ENCODE results near the gene TGM5. TPM values are rescaled to one million over a fixed set of nuclear protein-coding genes. Genes with fewer than 3 reads are reported as not detected.

Gene TGM5
- total and polyA plus RNA-seq, 7 donors = 0.28 TPM; not detected in 6

DNA sequence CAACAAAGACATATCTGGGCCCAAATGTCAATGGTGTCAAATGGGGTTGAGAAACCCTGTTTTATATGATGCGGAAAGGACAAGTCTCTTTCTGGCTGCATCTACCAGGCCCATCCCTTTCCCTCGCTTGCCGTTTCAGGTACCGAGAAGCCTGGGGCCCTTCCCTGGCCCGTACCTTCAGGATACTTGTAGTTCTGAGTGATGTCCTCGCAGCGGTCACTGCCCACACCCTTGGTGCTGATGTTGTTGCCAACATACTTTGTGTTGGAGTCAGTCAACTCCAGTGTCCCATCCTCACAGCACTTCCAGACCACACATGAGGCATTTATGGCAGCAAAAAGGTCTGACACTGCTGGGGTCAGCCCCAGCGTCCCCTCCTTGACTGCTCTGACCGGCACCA, 59.7 kb downstream of the TGM5 start:
- H3K27me3 ChIP-seq = peaks cover 0 to 31% (median 0%) of the 10 kb centered on the region in 3 donors
- 89 to 92% methylated on average over 9 of the region's 9 CpGs for WGBS, 2 donors
- intact Hi-C loops (cut with DNase I) = no loop called here
- no peak for DNase-seq
- no peak for TF ChIP-seq POLR2A (IDR thresholded peaks at IDR 0.05)
- TF ChIP-seq POLR2AphosphoS5 (IDR thresholded peaks at IDR 0.05) = no peak
- TF ChIP-seq EP300 (IDR thresholded peaks at IDR 0.05) = no peak
- TF ChIP-seq, protein P1, sequence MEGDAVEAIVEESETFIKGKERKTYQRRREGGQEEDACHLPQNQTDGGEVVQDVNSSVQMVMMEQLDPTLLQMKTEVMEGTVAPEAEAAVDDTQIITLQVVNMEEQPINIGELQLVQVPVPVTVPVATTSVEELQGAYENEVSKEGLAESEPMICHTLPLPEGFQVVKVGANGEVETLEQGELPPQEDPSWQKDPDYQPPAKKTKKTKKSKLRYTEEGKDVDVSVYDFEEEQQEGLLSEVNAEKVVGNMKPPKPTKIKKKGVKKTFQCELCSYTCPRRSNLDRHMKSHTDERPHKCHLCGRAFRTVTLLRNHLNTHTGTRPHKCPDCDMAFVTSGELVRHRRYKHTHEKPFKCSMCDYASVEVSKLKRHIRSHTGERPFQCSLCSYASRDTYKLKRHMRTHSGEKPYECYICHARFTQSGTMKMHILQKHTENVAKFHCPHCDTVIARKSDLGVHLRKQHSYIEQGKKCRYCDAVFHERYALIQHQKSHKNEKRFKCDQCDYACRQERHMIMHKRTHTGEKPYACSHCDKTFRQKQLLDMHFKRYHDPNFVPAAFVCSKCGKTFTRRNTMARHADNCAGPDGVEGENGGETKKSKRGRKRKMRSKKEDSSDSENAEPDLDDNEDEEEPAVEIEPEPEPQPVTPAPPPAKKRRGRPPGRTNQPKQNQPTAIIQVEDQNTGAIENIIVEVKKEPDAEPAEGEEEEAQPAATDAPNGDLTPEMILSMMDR (IDR thresholded peaks at IDR 0.05) = no peak
- no peak overlapping the region for H3K27ac ChIP-seq
- no peak overlapping the region for H3K4me3 ChIP-seq
- H3K9me3 ChIP-seq = no peaks in the 10 kb centered on the region
- H3K36me3 ChIP-seq = no peaks in the 10 kb centered on the region
- no peaks in the 10 kb centered on the region for H3K4me1 ChIP-seq

DNA sequence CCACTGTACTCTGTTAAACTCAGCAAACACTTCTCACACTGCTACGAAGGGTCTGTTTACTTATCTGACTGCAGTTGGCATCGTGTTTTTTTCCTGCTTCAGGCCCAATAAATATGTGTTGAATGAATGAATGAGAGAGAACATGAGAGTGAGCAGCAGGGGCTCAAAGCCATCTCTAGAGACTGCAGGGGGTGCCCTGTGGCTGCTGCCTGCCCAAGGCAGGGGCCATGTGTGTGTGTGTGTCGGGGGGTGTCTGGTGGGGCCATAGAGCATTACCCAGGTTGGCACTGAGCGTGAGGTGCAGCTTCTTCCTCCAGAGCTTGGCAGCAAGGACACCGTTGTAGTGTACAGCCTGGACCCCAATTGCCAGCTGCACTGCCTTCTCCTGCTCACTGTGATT, 60.7 kb downstream of the TGM5 start:
- intact Hi-C loops (cut with DNase I) = no loop called here
- TF ChIP-seq EP300 (IDR thresholded peaks at IDR 0.05) (no peak), POLR2A (IDR thresholded peaks at IDR 0.05) (no peak)
- TF ChIP-seq, protein P1 (IDR thresholded peaks at IDR 0.05) = no peak
- peaks cover 0 to 31% (median 0%) of the 10 kb centered on the region in 3 donors for H3K27me3 ChIP-seq

DNA sequence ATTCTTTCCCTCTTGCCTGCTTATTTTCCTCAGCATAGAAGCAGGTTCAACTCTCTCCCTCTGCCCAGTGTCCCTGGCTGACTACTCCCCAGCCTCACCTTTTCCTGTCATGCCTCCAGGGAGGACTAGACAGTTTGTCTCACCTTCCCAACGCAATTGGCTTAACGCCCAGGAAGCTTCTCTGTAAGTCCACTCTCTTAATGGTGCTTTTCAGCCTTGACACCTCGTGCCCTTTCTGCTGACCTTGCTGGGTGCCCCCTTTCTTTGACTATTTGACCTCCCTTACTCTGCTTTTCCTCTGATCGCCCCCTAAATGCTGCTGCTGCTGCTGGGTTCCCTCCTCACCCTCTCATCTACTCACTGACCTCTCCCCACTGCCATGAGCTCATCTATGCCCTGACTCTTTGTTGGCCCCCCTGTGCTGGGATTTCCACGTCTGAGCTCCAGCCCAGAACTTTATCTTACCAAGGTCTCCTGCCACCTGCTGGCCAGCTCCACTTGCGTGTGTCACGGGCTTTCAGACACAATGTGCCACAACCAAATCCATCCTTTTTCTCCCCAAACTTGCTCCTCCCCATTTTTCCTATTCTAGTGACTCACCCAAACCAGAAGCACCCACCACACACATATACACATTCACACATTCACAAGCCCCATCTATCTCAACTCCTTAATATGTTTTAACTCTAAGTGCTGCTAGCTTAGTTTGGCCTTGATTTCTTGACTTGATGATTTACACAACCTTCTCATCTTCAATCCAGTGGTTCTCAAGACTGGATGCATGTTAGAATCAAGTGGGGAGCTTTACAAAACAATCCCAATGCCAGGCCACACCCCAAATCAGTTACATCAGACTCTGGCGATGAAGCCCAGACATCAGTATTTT, 62.5 kb downstream of the TGM5 start:
- no peak for DNase-seq
- intact Hi-C loops (cut with DNase I) = no loop called here

More for the DNA sequence above, 60.7 kb downstream of the TGM5 start:
- Histone ChIP-seq H3K4me1 (no peaks in the 10 kb centered on the region), H3K36me3 (no peaks in the 10 kb centered on the region), H3K9me3 (no peaks in the 10 kb centered on the region), H3K27ac (no peak overlapping the region), H3K4me3 (no peak overlapping the region)
- DNase-seq = no peak
- 60 to 77% methylated on average over 5 of the region's 5 CpGs for WGBS, 2 donors

DNA sequence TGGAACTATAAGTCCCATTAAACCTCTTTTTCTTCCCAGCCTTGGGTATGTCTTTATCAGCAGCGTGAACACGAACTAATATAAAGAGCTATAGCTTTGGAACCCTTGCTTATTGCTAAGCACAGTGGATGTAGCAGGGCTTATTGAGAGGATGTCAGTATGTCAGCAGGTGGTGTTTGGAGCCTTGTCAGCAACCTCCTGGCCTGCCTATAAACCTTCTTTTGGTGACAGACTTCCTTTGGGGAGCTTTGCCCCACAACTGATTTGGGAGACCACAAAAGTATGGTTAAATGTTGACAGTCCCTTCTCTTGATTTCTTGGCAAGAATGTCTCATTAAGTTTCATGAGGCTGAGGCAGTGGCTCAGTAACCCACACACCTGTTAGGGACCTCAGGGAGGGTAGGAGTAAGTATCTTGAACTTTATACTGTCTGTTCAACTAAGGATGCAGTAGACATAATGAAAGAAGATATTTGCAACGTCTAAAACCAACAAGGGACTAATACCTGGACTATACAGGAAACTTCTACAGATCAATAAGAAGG, 66.7 kb downstream of the TGM5 start:
- Histone ChIP-seq H3K4me3 (no peak overlapping the region), H3K4me1 (no peaks in the 10 kb centered on the region), H3K36me3 (peaks cover 0 to 30% (median 6%) of the 10 kb centered on the region in 4 donors), H3K9me3 (no peaks in the 10 kb centered on the region), H3K27me3 (no peaks in the 10 kb centered on the region), H3K27ac (no peak overlapping the region)
- WGBS, 2 donors = 82 to 88% methylated on average over 3 of the region's 3 CpGs
- TF ChIP-seq, protein P1 (IDR thresholded peaks at IDR 0.05) = no peak
- TF ChIP-seq POLR2A (IDR thresholded peaks at IDR 0.05) (no peak), POLR2AphosphoS5 (IDR thresholded peaks at IDR 0.05) (no peak), EP300 (IDR thresholded peaks at IDR 0.05) (no peak)
- intact Hi-C loops (cut with DNase I) = no loop called here
- no peak for DNase-seq

More for the DNA sequence above, 62.5 kb downstream of the TGM5 start:
- Histone ChIP-seq H3K27ac (no peak overlapping the region), H3K4me3 (no peak overlapping the region), H3K27me3 (peaks cover 0 to 20% (median 0%) of the 10 kb centered on the region in 3 donors), H3K36me3 (no peaks in the 10 kb centered on the region), H3K9me3 (no peaks in the 10 kb centered on the region), H3K4me1 (no peaks in the 10 kb centered on the region)
- TF ChIP-seq EP300 (IDR thresholded peaks at IDR 0.05) = no peak
- TF ChIP-seq, protein P1 (IDR thresholded peaks at IDR 0.05) = peak in 3 of 4 experiments; percentile 25 to 35 (median 30)
- TF ChIP-seq POLR2AphosphoS5 (IDR thresholded peaks at IDR 0.05) = no peak
- 31 to 40% methylated on average over 8 of the region's 8 CpGs for WGBS, 2 donors
